Muscle of leg (tissue), 11 donors: ENCODE measurements around the gene RHBDD1. TPM values are rescaled to one million over a fixed set of nuclear protein-coding genes. Genes with fewer than 3 reads are reported as not detected.

Experiments used
- DNase-seq: peaks from one replicate; pipeline ENCODE4 v3.0.0; 2013
- H3K27ac ChIP-seq: one replicate; pipeline ENCODE4 v1.5.1; 2013; ENCODE audit warnings: mild to moderate bottlenecking, low read length, control low read depth
- H3K27me3 ChIP-seq: one replicate; pipeline ENCODE4 v1.6.1; 2013; ENCODE audit warnings: low read length; ENCODE audit not compliant: control insufficient read depth, insufficient read depth
- H3K36me3 ChIP-seq: one replicate; pipeline ENCODE4 v1.6.1; 2013; ENCODE audit warnings: low read length; ENCODE audit not compliant: control insufficient read depth, insufficient read depth
- H3K4me1 ChIP-seq: one replicate; pipeline ENCODE4 v1.6.1; 2013; ENCODE audit warnings: low read length; ENCODE audit not compliant: control insufficient read depth, insufficient read depth
- H3K4me3 ChIP-seq: one replicate; pipeline ENCODE4 v1.5.1; 2013; ENCODE audit warnings: low read length, control low read depth
- H3K9me3 ChIP-seq: replicated peaks from 2 replicates; pipeline ENCODE4 v1.6.1; 2013; ENCODE audit warnings: low read depth, low read length; ENCODE audit not compliant: control insufficient read depth
- WGBS: methylation state at CpG from one replicate; pipeline ENCODE4 v1.1.5; 2013; ENCODE audit warnings: missing lambda C conversion rate; ENCODE audit not compliant: insufficient coverage; 5-methylcytosine and 5-hydroxymethylcytosine counted together
- polyA plus RNA-seq, 8 donors: library from polyadenylated mRNA; unstranded; fragments of 120-200 nt; gene quantifications; one replicate each; pipeline versions ENCODE4 v1.2.1 to v1.2.3, GENCODE V29; 2013; ENCODE audit warnings: inconsistent platforms in 1 of 8, low replicate concordance in 1 of 8; ENCODE audit not compliant: insufficient read length in 8 of 8, insufficient read depth in 1 of 8
- total RNA-seq: library from RNA; stranded (reverse); fragments of 120-200 nt; gene quantifications from one replicate; pipeline ENCODE4 v1.2.4, GENCODE V29; 2013

The RHBDD1 gene
- total and polyA plus RNA-seq, 9 donors = 9.3 to 27.6 (median 15.2) TPM

- 89% methylated on average over 3 of the region's 3 CpGs for WGBS
- no peaks in the 10 kb centered on the region for H3K27me3 ChIP-seq
- H3K36me3 ChIP-seq = peaks cover 2% of the 10 kb centered on the region
- H3K9me3 ChIP-seq = no peaks in the 10 kb centered on the region
- H3K4me3 ChIP-seq = no peak overlapping the region
- no peaks in the 10 kb centered on the region for H3K4me1 ChIP-seq
- DNase-seq = no peak
- no peak overlapping the region for H3K27ac ChIP-seq
Measured at GRCh38 chr2:226894752-226895151, 58.9 kb downstream of the RHBDD1 start.

GRCh38 chr2:226895579-226895978, 59.7 kb downstream of the RHBDD1 start:
- no CpG with 5 or more reads among the region's 2 CpGs for WGBS
- DNase-seq = no peak
- H3K27me3 ChIP-seq = no peaks in the 10 kb centered on the region
- no peak overlapping the region for H3K27ac ChIP-seq
- peaks cover 2% of the 10 kb centered on the region for H3K36me3 ChIP-seq
- no peak overlapping the region for H3K4me3 ChIP-seq
- H3K9me3 ChIP-seq = no peaks in the 10 kb centered on the region
- H3K4me1 ChIP-seq = no peaks in the 10 kb centered on the region

- H3K36me3 ChIP-seq = peaks cover 2% of the 10 kb centered on the region
- H3K27me3 ChIP-seq = no peaks in the 10 kb centered on the region
- no peaks in the 10 kb centered on the region for H3K4me1 ChIP-seq
- DNase-seq = no peak
- no peak overlapping the region for H3K27ac ChIP-seq
- H3K9me3 ChIP-seq = no peaks in the 10 kb centered on the region
- H3K4me3 ChIP-seq = no peak overlapping the region
- WGBS = 94% methylated on average over 4 of the region's 4 CpGs
Measured at GRCh38 chr2:226898121-226898520, 62.3 kb downstream of the RHBDD1 start.

- Histone ChIP-seq H3K27ac (no peak overlapping the region), H3K36me3 (peaks cover 2% of the 10 kb centered on the region), H3K4me3 (no peak overlapping the region), H3K9me3 (no peaks in the 10 kb centered on the region), H3K4me1 (no peaks in the 10 kb centered on the region), H3K27me3 (no peaks in the 10 kb centered on the region)
- WGBS = no CpG with 5 or more reads among the region's 3 CpGs
- DNase-seq = no peak
Measured at GRCh38 chr2:226898897-226899296, 63.0 kb downstream of the RHBDD1 start.

GRCh38 chr2:226902041-226902966, 66.5 kb downstream of the RHBDD1 start:
- 100% methylated on average over 1 of the region's 6 CpGs for WGBS
- no peak for DNase-seq
- no peaks in the 10 kb centered on the region for H3K27me3 ChIP-seq
- H3K36me3 ChIP-seq = peaks cover 2% of the 10 kb centered on the region
- H3K4me3 ChIP-seq = no peak overlapping the region
- no peaks in the 10 kb centered on the region for H3K9me3 ChIP-seq
- H3K27ac ChIP-seq = no peak overlapping the region
- H3K4me1 ChIP-seq = no peaks in the 10 kb centered on the region

- Histone ChIP-seq H3K9me3 (no peaks in the 10 kb centered on the region), H3K27me3 (no peaks in the 10 kb centered on the region), H3K4me1 (no peaks in the 10 kb centered on the region), H3K4me3 (no peak overlapping the region), H3K36me3 (no peaks in the 10 kb centered on the region), H3K27ac (no peak overlapping the region)
- WGBS = 86% methylated on average over 1 of the region's 4 CpGs
- DNase-seq = no peak
Measured at GRCh38 chr2:226903179-226903578, 67.3 kb downstream of the RHBDD1 start.

- Histone ChIP-seq H3K27ac (no peak overlapping the region), H3K4me1 (no peaks in the 10 kb centered on the region), H3K9me3 (no peaks in the 10 kb centered on the region), H3K4me3 (no peak overlapping the region), H3K27me3 (no peaks in the 10 kb centered on the region), H3K36me3 (no peaks in the 10 kb centered on the region)
- WGBS = 95% methylated on average over 5 of the region's 6 CpGs
- DNase-seq = no peak
Measured at GRCh38 chr2:226904592-226904991, 68.7 kb downstream of the RHBDD1 start.

- no peak overlapping the region for H3K4me3 ChIP-seq
Measured at GRCh38 chr2:226905718-226906117, 69.9 kb downstream of the RHBDD1 start.

GRCh38 chr2:226906163-226906693, 70.4 kb downstream of the RHBDD1 start:
- H3K4me3 ChIP-seq = no peak overlapping the region
- WGBS = 89% methylated on average over 3 of the region's 4 CpGs
- no peaks in the 10 kb centered on the region for H3K27me3 ChIP-seq
- DNase-seq = no peak
- H3K9me3 ChIP-seq = no peaks in the 10 kb centered on the region
- H3K4me1 ChIP-seq = no peaks in the 10 kb centered on the region
- no peak overlapping the region for H3K27ac ChIP-seq
- no peaks in the 10 kb centered on the region for H3K36me3 ChIP-seq

More at GRCh38 chr2:226905718-226906117, 69.9 kb downstream of the RHBDD1 start:
- Histone ChIP-seq H3K27me3 (no peaks in the 10 kb centered on the region), H3K9me3 (no peaks in the 10 kb centered on the region), H3K36me3 (no peaks in the 10 kb centered on the region), H3K4me1 (no peaks in the 10 kb centered on the region), H3K27ac (no peak overlapping the region)
- 86% methylated on average over 6 of the region's 6 CpGs for whole genome bisulfite sequencing
- DNase-seq = no peak

- Histone ChIP-seq H3K4me1 (no peaks in the 10 kb centered on the region), H3K36me3 (no peaks in the 10 kb centered on the region), H3K27me3 (no peaks in the 10 kb centered on the region), H3K9me3 (no peaks in the 10 kb centered on the region), H3K4me3 (no peak overlapping the region), H3K27ac (no peak overlapping the region)
- no peak for DNase-seq
- 36% methylated on average over 2 of the region's 3 CpGs for WGBS
Measured at GRCh38 chr2:226909126-226909525, 73.3 kb downstream of the RHBDD1 start.
